ENCODE data around the gene RNH1. TPM values are rescaled to one million over a fixed set of nuclear protein-coding genes. Genes with fewer than 3 reads are reported as not detected.
A peak's percentile ranks its signal among the peaks of the same experiment; 100 is the strongest.

RNH1 gene
- total and polyA plus RNA-seq, 2 of the 8 experiments (the other 6 are each of a cell fraction or from before 2014, with no cell fraction given) = 48.7 to 49.8 TPM

- H3K9ac ChIP-seq (replicated peaks in 1 of 4; ENCODE audit: extremely low read depth in 1 of 4, low read depth in 3 of 4, low read length in 3 of 4) = no peak overlapping the region
- no peak overlapping the region for H2BK20ac ChIP-seq (ENCODE audit: low read length)
- no peak overlapping the region for H2AFZ ChIP-seq (ENCODE audit: low read length)
- no peak overlapping the region for H3K56ac ChIP-seq (replicated peaks; ENCODE audit: insufficient read length, low read depth, low read length)
- FAIRE-seq (no peak), DNase-seq (ENCODE audit: low read depth in 1 of 2, low spot score in 2 of 2) (no peak)
- no peak overlapping the region for H3K23ac ChIP-seq (ENCODE audit: insufficient read length)
- H3K79me2 ChIP-seq (ENCODE audit: control insufficient read depth in 1 of 2, insufficient read depth in 2 of 2, low read length in 2 of 2) = no peaks in the 10 kb centered on the region
- H3K4me2 ChIP-seq (ENCODE audit: insufficient read depth in 1 of 2, low read depth in 2 of 2, low read length in 2 of 2) = peak overlapping the region; percentile 48 to 72
- peaks cover 0 to 17% (median 10%) of the 10 kb centered on the region in 4 experiments; a peak in 5 of 7 replicates for H3K4me1 ChIP-seq (replicated peaks in 1 of 4; ENCODE audit: control insufficient read depth in 3 of 4, insufficient read depth in 4 of 4, low read length in 3 of 4)
- no peak overlapping the region for H2AK5ac ChIP-seq (ENCODE audit: low read depth, low read length)
- no peaks in the 10 kb centered on the region for H3K79me1 ChIP-seq (ENCODE audit: low read depth, low read length)
- peaks cover 0 to 15% (median 6%) of the 10 kb centered on the region in 4 experiments; a peak in 5 of 8 replicates for H3K36me3 ChIP-seq (ENCODE audit: control insufficient read depth in 2 of 4, insufficient read depth in 4 of 4, low read length in 3 of 4)
- 91% methylated on average over 36 of the region's 37 CpGs; no CpG with 5 or more reads in 1 of the 2 experiments for WGBS, 2 experiments (ENCODE audit: extremely low coverage in 1 of 2, insufficient coverage in 1 of 2, insufficient read length in 1 of 2, insufficient replicate concordance in 2 of 2, low coverage in 1 of 2, low lambda C conversion rate in 2 of 2, missing lambda C conversion rate in 1 of 2)
- POLR2A ChIA-PET (ENCODE audit: partially characterized antibody) = interaction anchor here (1.0 to 1.2 kb wide), 3 partner anchors 28 to 165 kb away, joined by 3 to 5 read pairs (median 4); partner anchors contain the start of gene B4GALNT4
- no peak overlapping the region for H3K18ac ChIP-seq (ENCODE audit: extremely low read depth, low read length)
- peaks cover 21% of the 10 kb centered on the region; the same call in 1 of the 2 replicates for H3K23me2 ChIP-seq (ENCODE audit: low read depth, low read length)
- no peak overlapping the region for H2BK5ac ChIP-seq (ENCODE audit: low read depth, low read length)
- no peaks in the 10 kb centered on the region for H3K9me3 ChIP-seq (ENCODE audit: insufficient read depth in 2 of 2, low read depth in 1 of 2, low read length in 1 of 2)
- no peak overlapping the region for H2BK12ac ChIP-seq (ENCODE audit: low read depth, low read length)
- H3K27ac ChIP-seq (ENCODE audit: low read depth, low read length) = no peak overlapping the region; the same call in 1 of the 2 replicates
- CTCF ChIA-PET (ENCODE audit: partially characterized antibody) = interaction anchor here (1.3 to 1.6 kb wide), 2 partner anchors 12 to 16 kb away, joined by 4 to 5 read pairs; no protein-coding TSS in a partner anchor
- H4K91ac ChIP-seq (replicated peaks; ENCODE audit: insufficient read length, low read length) = no peak overlapping the region
- no peak overlapping the region for H2BK120ac ChIP-seq (replicated peaks; ENCODE audit: low read depth, low read length)
- TF ChIP-seq RBBP5 (IDR thresholded peaks at IDR 0.05; ENCODE audit: borderline replicate concordance, low read depth, low read length) = no peak
- peaks cover 7 to 11% of the 10 kb centered on the region in 2 experiments for H4K20me1 ChIP-seq (replicated peaks in 1 of 2; ENCODE audit: control insufficient read depth in 1 of 2, insufficient read depth in 2 of 2, low read length in 2 of 2)
- no peak overlapping the region for H3K4ac ChIP-seq (replicated peaks; ENCODE audit: insufficient read length, low read depth, low read length)
- H4K5ac ChIP-seq (ENCODE audit: insufficient read length, low read depth, low read length) = no peak overlapping the region
- H3K14ac ChIP-seq (ENCODE audit: insufficient read length) = no peak overlapping the region
- no peak overlapping the region for H2BK15ac ChIP-seq (ENCODE audit: low read length)
- peaks cover 0 to 16% (median 6%) of the 10 kb centered on the region in 4 experiments; a peak in 5 of 7 replicates for H3K27me3 ChIP-seq (replicated peaks in 1 of 4; ENCODE audit: control insufficient read depth in 3 of 4, extremely low read depth in 1 of 4, insufficient read depth in 3 of 4, low read length in 3 of 4)
- H3K4me3 ChIP-seq (ENCODE audit: extremely low read depth in 1 of 4, insufficient read depth in 2 of 4, low read depth in 3 of 4, low read length in 4 of 4) = peak overlapping the region in 3 of 4 experiments; percentile 70 to 77 (median 70); a peak in 4 of 8 replicates
- H4K8ac ChIP-seq (ENCODE audit: extremely low read depth, insufficient read depth, low read length) = peak overlapping the region; percentile 57
Observed at GRCh38 chr11:533586-534395, 26.7 kb upstream of the RNH1 start.

All from H1 (cell line).